ENCODE measurements around the gene VLDLR.

VLDLR gene

DNA sequence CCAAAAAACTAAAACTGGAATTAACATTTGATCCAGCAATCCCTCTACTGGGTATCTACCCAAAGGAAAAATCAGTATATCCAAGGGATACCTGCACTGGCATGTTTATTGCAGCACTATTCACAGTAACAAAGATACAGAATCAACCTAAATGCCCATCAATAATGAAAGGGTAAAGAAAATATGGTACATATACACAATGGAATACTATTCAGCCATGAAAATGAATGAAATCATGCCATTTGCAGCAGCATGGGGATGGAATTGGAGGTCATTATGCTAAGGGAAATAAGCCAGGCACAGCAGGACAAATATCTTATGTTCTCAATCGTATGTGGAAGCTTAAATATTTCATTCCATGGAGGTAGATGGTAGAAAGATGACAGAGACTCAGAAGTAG is 9.7 kb downstream of the VLDLR start:
- H4K20me1 ChIP-seq (ENCODE audit: low read depth, low read length) = no peaks in the 10 kb centered on the region
- no peaks in the 10 kb centered on the region for H3K79me2 ChIP-seq (ENCODE audit: insufficient read depth, low read length)

GRCh38 chr9:2634153-2634552 is 12.6 kb downstream of the VLDLR start:
- Histone ChIP-seq H3K4me3 (ENCODE audit: insufficient read depth, low read length, poor library complexity, severe bottlenecking) (no peak overlapping the region), H3K4me2 (ENCODE audit: low read depth, low read length, poor library complexity, severe bottlenecking) (no peak overlapping the region), H3K27ac (ENCODE audit: low read depth, low read length) (no peak overlapping the region), H3F3A (ENCODE audit: insufficient read depth) (no peaks in the 10 kb centered on the region), H3K9ac (ENCODE audit: low read length) (no peak overlapping the region), H3K79me2 (ENCODE audit: insufficient read depth, low read length) (no peaks in the 10 kb centered on the region), H3K9me3 (ENCODE audit: insufficient read depth, low read length) (no peaks in the 10 kb centered on the region), H4K20me1 (ENCODE audit: low read depth, low read length) (no peaks in the 10 kb centered on the region), H3K9me2 (replicated peaks; ENCODE audit: insufficient read depth, low read length) (no peaks in the 10 kb centered on the region), H3K36me3 (ENCODE audit: low read length) (no peaks in the 10 kb centered on the region), H2AFZ (ENCODE audit: low read depth, low read length, severe bottlenecking) (no peak overlapping the region), H3K27me3 (ENCODE audit: low read length) (no peaks in the 10 kb centered on the region)
- no peak for TF ChIP-seq EZH2phosphoT487 (conservative IDR thresholded peaks at IDR 0.05; ENCODE audit: low read length)
- TF ChIP-seq, protein P1, sequence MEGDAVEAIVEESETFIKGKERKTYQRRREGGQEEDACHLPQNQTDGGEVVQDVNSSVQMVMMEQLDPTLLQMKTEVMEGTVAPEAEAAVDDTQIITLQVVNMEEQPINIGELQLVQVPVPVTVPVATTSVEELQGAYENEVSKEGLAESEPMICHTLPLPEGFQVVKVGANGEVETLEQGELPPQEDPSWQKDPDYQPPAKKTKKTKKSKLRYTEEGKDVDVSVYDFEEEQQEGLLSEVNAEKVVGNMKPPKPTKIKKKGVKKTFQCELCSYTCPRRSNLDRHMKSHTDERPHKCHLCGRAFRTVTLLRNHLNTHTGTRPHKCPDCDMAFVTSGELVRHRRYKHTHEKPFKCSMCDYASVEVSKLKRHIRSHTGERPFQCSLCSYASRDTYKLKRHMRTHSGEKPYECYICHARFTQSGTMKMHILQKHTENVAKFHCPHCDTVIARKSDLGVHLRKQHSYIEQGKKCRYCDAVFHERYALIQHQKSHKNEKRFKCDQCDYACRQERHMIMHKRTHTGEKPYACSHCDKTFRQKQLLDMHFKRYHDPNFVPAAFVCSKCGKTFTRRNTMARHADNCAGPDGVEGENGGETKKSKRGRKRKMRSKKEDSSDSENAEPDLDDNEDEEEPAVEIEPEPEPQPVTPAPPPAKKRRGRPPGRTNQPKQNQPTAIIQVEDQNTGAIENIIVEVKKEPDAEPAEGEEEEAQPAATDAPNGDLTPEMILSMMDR (IDR thresholded peaks at IDR 0.05; ENCODE audit: insufficient read depth, low read length, poor library complexity, severe bottlenecking) = no peak

More for the DNA sequence above, 9.7 kb downstream of the VLDLR start:
- no peaks in the 10 kb centered on the region for H3K9me3 ChIP-seq (ENCODE audit: insufficient read depth, low read length)
- H2AFZ ChIP-seq (ENCODE audit: low read depth, low read length, severe bottlenecking) = no peak overlapping the region
- H3K27me3 ChIP-seq (ENCODE audit: low read length) = no peaks in the 10 kb centered on the region
- H3K36me3 ChIP-seq (ENCODE audit: low read length) = no peaks in the 10 kb centered on the region
- TF ChIP-seq, protein P1 (IDR thresholded peaks at IDR 0.05; ENCODE audit: insufficient read depth, low read length, poor library complexity, severe bottlenecking) = no peak
- TF ChIP-seq EZH2phosphoT487 (conservative IDR thresholded peaks at IDR 0.05; ENCODE audit: low read length) = no peak
- H3K9ac ChIP-seq (ENCODE audit: low read length) = no peak overlapping the region
- H3K4me3 ChIP-seq (ENCODE audit: insufficient read depth, low read length, poor library complexity, severe bottlenecking) = no peak overlapping the region
- no peak overlapping the region for H3K27ac ChIP-seq (ENCODE audit: low read depth, low read length)
- no peak overlapping the region for H3K4me2 ChIP-seq (ENCODE audit: low read depth, low read length, poor library complexity, severe bottlenecking)
- no peaks in the 10 kb centered on the region for H3K9me2 ChIP-seq (replicated peaks; ENCODE audit: insufficient read depth, low read length)
- no peaks in the 10 kb centered on the region for H3F3A ChIP-seq (ENCODE audit: insufficient read depth)

DNA sequence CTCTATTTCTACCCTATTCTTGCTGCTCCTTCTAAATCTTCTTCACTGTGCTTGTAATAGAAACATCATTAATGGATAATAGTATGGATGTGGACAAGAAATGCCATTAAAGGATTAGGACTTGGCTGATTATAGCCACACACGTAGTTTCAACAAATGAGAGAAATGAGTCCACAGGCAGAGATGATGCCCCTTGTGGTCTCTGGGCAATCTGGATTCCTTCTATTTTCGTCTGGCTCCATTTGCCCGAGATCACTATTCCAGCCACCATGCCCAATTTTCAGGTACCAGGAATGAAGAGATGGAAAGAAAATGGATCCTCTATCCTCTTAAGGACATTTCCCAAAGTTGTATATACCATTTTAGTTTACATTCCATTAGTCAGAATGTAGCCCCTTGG is 13.2 kb downstream of the VLDLR start:
- Histone ChIP-seq H3K27me3 (ENCODE audit: low read length) (no peaks in the 10 kb centered on the region), H3K9ac (ENCODE audit: low read length) (no peak overlapping the region), H3K79me2 (ENCODE audit: insufficient read depth, low read length) (no peaks in the 10 kb centered on the region), H4K20me1 (ENCODE audit: low read depth, low read length) (no peaks in the 10 kb centered on the region), H3F3A (ENCODE audit: insufficient read depth) (no peaks in the 10 kb centered on the region), H3K36me3 (ENCODE audit: low read length) (no peaks in the 10 kb centered on the region), H2AFZ (ENCODE audit: low read depth, low read length, severe bottlenecking) (no peak overlapping the region), H3K4me3 (ENCODE audit: insufficient read depth, low read length, poor library complexity, severe bottlenecking) (no peak overlapping the region), H3K4me2 (ENCODE audit: low read depth, low read length, poor library complexity, severe bottlenecking) (no peak overlapping the region), H3K27ac (ENCODE audit: low read depth, low read length) (no peak overlapping the region), H3K9me2 (replicated peaks; ENCODE audit: insufficient read depth, low read length) (no peaks in the 10 kb centered on the region), H3K9me3 (ENCODE audit: insufficient read depth, low read length) (no peaks in the 10 kb centered on the region)
- TF ChIP-seq EZH2phosphoT487 (conservative IDR thresholded peaks at IDR 0.05; ENCODE audit: low read length) = no peak
- TF ChIP-seq, protein P1 (IDR thresholded peaks at IDR 0.05; ENCODE audit: insufficient read depth, low read length, poor library complexity, severe bottlenecking) = no peak

Data from SU-DHL-6 (cell line).